Left colon (tissue), 2 donors: ENCODE data around the gene ALAS1. TPM values are rescaled to one million over a fixed set of nuclear protein-coding genes. Genes with fewer than 3 reads are reported as not detected.
"Not testable (repeated sequence)": the region's sequence is repeated elsewhere in the genome, so short reads cannot be mapped to it uniquely, and the experiment has no call there.

Source experiments
- ATAC-seq: fragments of 200-7000 bp; cut with Tn5 transposase; one replicate; pipeline ENCODE4 v1.9.1; 2020; ENCODE audit warnings: mild to moderate bottlenecking, moderate library complexity
- DNase-seq, 2 donors: peaks; one replicate each; pipeline ENCODE4 v3.0.0-alpha.2; 2020
- intact Hi-C, 2 donors: fragments of 100-400 bp; cut with DNase I in 1 of 2; cut with micrococcal nuclease in 1 of 2; formaldehyde crosslinking; loops; one replicate each; pipeline versions ENCODE4 v1.11.2 to v1.14.0; 2022; cut with DNase I, micrococcal nuclease
- total RNA-seq, 2 donors: library from RNA; stranded (reverse); fragmentation: NEBNext Ultra II Directional; extraction: Animal tissue kit (Norgen Biotek cat#: 25700); gene quantifications; one replicate each; pipeline ENCODE4 v1.2.1, GENCODE V29; 2021
- donor health status: DM: no; HTN: no; CAD: no.
- donor health status: DM: yes; HTN: yes; CAD: no.

Gene ALAS1
- total RNA-seq, 2 donors from 2014 or later: 128 to 150 TPM

DNA sequence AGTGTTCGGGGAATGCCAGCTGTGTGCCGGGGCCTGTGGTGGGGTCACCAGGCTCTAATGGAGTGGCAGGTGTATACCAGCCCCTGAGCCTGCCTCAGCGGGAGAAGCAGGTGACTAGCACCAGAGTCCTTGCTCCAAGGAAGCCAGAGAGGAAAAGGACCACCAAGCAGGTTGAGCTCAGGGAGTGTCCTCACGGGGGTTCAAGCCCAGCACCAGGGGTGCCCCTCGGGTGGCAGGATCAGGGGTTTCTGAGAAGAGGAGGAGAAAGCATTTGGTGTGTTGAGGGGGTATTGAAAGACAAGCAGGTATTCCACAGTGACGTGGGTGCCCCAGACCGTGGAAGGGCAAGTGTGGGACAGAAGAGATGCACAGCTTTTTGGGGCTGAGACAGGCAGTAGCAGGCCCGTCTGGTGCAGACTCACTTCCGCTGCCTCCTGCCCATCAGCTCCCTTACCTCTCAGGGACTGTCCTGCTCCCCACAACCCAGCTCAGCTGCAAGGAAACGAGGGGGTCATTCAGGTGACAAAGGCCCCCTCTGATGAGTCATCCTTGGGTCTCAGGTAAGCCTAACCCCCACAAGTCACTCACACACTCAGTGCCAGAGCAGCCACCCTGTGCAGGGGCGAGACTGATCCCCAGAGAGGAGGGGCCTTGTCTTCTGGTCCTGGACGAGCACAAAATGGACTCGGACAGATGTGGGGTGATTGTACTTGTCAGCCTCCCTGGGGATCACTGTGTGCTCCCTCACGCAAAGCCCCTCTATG is 22.4 kb upstream of the ALAS1 start:
- no peak for DNase-seq
- no peak for ATAC-seq
- intact Hi-C loops: no loop called here

DNA sequence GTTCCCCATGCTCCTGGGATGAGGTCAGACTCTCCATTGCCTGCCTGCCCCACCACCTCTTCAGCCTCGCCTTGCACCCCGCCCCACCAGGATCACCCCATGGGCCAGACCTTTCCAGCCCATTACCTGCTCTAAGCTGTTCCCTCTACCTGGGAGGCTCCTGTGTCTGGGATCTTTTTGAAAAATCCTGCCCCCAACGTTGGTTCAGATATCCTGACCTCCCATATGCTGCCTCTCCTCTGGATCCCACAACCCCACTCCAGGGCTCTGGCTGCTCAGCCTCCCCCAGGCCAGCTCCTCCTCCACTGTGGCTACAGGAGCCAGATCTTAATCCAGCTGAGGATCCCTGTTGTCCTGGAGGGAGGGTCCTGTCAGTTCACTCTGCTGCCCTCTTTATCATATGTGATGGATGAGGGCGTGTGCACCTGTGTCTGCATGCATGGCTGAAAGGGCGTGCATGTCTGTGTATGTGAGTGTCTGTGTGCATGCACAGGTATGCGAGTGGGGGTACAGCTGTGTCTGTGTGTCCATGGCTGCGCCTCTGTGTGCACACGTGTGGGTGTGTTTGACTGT is 21.7 kb upstream of the ALAS1 start:
- DNase-seq (no peak), ATAC-seq (no peak)
- intact Hi-C loops: no loop called here

DNA sequence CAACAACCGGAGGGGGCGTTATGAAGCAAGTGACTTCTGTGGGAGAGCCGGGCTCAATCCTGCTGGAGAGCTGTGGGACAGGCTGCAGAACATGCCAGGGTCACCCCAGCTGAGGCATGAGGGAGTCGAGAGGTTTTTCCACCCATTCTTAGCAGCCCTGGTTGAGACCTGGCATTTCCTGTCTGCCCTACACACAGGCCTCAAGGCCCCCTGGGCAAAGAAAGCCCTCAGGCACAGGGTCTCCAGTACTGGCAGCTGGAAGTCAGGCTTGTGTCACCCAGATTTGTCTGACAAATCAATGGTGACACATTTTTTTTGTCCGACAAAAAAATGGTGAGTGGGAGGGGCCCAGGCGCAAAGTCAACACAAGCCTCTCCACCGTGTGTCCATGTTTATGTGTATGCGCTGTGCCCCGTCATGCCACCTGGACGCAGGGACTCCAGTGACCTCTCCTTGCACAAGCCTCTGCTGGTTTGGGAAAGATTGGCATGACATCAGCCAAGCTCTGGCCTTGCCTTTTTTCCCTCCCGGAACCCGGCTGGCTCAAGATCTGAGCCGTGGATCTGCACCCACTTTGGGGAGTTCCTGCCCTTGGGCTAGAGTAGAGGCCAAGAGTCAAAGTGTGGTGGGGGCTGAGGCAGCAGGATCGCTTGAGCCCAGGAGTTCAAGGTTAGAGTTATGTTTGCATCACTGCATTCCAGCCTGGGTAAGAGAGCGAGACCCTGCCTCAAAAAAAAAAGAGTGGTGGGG is 20.8 kb upstream of the ALAS1 start:
- ATAC-seq: no peak
- no peak for DNase-seq
- intact Hi-C loops: no loop called here

DNA sequence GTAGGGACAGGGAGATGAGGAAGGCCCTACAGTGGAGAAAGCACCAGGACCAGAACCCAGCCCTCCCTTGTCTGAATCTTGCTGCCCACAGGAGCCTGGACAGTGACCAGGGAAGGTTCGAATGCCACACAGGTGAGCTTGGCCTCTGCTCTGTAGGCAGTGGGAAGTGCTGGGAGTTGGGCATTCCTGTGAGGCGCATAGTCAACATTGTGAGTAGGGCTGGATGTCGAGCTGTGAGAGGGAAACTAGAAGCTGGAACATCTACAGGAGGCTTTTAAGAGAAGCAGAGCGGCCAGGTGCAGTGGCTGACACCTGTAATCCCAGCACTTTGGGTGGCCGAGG is 20.3 kb upstream of the ALAS1 start:
- intact Hi-C loops: no loop called here
- no peak for ATAC-seq
- DNase-seq: no peak

DNA sequence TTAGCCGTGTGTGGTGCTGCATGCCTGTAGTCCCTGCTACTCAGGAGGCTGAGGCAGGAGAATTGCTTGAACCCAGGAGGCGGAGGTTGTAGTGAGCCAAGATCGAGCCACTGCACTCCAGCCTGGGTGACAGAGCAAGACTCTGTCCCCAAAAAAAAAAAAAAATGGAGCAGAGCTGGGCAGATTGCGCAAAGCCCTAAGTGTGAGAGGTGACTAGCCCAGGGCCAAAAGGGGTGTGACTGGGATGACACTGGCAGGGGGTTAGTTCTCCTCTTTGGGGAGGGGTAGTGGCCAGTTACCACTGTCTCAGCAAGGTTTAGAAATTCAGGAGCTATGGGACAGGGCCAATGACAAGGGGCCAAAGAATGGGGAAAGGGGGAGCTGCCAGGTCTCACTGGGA is 19.8 kb upstream of the ALAS1 start:
- DNase-seq, intact Hi-C loops, ATAC-seq: not testable (repeated sequence)

DNA sequence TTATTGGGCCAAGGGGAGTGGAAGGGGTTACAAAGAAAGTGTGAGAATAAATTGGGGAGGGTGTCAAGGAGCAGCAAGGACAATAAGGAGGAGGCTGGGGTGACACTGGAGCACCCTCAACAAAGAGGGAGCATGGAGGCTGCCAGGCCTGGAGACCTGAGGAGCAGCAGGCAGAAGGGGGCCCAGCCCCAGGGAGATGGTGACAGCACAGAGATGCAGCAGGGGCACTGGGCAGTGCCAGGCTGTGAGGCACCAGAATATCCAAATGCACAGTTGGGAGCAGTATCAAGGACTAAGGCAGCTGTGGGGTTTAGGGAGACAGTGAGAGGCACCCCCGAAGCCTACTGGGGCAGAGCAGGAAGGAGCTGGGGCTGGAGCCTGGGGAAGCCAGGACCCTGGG is 19.4 kb upstream of the ALAS1 start:
- DNase-seq (no peak), ATAC-seq (no peak)
- intact Hi-C loops: no loop called here

DNA sequence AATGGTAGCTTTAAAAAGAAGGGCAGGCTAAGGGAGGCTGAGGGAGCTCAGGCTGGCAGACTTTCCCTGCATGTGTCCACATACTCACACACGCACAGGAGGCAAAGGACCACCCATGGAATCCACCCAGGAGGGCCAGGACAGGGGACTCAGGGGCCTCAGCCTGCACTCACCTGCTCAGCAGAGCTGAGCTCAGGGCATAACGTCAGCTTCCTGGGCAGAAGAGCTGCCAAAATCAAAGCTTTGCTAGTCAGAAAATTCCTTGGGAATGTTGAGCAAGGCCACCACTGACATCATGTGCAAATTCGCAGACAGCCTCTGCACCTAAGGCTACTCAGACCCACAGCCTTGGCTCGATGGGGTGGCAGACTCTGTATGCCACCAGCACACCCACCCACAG is 16.4 kb upstream of the ALAS1 start:
- ATAC-seq (no peak), DNase-seq (no peak)
- intact Hi-C loops: no loop called here

DNA sequence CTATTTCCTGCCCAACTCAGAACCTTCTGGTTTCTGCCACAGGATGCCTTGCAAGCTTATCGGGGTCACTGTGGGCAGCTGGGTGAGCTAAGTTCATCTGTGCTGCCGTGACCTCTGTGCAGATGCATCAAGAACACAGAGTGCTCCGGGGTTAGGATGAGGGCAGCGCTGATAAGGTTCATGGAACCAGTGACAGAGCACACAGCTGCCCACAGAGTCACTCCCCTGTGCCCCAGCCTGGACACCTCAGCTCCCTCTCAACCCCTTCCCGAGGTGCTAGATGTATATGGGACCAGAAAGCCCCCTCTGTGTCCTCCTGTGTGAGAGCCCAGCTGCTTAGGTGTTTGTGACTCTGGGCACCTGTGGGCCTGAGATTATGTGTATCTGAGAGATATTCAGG is 15.8 kb upstream of the ALAS1 start:
- intact Hi-C loops: no loop called here
- ATAC-seq: no peak
- no peak for DNase-seq

DNA sequence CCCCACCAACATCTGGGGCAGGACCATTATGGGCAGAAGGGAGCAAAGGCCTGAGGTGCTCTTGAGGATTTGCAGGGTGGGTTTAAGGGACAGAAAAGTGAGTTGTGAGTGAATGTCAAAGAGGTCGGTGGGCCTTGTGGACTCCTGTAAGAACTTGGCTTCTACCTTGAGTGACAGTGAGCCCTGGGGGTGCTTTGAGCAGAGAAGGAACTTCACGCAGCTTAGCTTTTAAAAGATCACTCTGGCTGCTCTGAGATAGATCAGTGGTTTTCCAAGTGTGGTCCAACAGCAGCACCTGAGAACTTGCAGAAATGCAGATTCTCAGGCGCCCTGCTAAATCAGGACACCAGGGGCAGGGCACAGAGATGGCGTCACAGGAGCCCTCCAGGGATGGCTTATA is 15.3 kb upstream of the ALAS1 start:
- ATAC-seq: no peak
- no peak for DNase-seq
- intact Hi-C loops: no loop called here

DNA sequence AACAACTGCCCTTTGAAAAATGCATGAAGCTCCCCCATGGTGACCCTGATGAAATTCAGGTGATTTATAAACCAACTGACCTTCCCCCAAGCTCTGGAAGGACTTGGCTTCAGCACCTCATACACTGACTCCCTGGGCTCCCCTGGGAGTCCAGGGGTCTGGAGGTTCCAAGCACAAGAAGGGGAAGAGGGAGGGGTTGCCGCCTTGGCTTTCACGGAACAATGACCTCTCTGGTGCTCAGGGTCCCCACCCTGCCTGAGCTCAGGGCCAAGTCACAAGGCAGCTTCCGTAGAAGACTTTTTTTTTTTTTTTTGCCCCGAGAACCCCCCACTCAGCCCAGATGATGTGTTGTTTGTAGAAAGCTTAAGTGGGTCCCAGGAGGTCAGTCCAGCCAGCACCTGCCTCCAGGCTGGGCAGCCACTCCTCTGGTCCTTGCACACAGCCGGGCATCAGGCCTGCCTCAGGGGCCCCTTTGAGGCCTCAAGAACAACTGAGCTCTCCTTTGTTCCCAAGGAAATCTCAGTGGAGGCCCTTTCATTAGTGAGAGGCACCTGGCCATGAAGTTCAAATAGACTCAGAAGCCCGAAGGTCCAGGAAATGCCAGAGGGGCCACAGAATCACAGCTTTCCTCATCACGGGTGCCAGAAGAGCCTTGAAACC is 14.0 kb upstream of the ALAS1 start:
- DNase-seq: no peak
- intact Hi-C loops: no loop called here

DNA sequence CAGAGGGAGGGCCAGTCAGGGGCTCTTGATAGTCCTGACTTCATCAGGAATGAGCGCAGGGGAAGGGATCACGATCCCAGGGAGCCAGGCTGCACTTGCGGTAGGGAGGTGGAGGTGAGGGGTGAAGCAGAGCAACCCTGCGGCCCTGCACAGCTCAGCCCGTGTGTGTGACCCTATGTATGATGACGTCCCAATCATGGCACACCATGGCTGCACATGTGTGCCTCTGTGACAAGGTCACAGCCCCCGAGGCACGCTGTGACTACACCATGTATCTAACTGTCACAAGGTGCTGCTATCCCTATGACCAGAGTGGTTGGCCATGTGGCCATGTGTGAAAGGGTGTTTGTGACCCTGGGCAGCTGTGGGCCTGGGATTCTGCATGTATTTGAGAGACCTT is 13.3 kb upstream of the ALAS1 start:
- intact Hi-C loops: no loop called here
- no peak for ATAC-seq
- DNase-seq: no peak

More for the DNA sequence above, 14.0 kb upstream of the ALAS1 start:
- no peak for ATAC-seq

DNA sequence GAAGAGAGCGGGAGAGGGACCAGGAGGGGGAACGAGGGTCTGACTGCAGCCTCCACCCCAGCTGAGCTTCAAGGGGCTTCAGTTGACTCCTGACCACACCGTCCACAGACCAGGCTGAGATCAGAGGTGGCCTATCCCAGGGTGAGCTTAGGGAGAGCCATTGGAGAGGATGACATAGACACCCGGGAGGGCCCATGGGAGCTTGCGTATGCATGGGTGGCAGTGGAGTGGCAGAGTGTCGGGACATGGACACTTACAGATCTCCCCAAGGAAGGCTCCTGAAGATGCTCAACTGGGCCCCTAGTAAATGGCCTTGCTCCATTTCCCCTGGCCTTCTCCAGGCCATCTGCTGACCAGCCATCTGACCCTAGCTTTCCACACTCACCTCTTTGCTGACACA is 12.6 kb upstream of the ALAS1 start:
- intact Hi-C loops: no loop called here
- no peak for ATAC-seq
- DNase-seq: no peak

DNA sequence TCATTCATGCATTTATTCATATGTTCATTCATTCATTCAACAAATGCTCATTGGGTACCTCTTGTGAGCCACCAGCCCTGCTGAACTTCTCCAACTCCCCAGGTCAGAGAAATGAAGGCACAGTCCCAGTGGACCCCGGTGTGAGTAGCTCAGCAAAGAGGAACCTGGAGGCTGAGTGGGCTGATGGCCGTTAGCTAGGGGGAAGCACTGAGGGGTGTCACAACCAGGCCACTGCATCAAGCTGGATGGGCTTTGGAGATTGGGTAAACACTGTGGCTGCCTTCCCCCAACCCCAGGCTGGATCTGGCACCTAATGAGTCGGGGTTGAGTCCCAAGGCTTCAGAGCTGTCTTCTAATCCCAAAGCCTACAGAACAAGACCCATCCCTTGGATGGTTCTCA is 12.1 kb upstream of the ALAS1 start:
- intact Hi-C loops: no loop called here
- ATAC-seq (no peak), DNase-seq (no peak)

DNA sequence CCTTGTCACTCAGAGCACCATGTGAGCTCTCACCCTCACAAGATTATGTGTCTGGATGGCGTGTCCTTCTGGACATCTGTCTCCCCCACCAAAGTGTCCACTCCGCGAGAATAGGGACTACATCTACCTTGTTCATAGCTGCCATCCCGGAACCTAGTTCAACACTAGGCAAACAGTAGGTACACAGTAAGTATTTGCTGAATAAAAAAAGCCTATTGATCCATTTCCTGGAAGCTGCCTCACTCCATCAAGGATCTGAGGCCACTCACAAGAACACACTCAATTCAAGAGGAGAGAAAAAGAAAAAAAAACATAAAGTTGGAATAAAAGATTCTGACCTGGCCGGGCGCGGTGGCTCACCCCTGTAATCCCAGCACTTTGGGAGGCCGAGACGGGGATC is 11.2 kb upstream of the ALAS1 start:
- intact Hi-C loops: no loop called here
- ATAC-seq (no peak), DNase-seq (no peak)

DNA sequence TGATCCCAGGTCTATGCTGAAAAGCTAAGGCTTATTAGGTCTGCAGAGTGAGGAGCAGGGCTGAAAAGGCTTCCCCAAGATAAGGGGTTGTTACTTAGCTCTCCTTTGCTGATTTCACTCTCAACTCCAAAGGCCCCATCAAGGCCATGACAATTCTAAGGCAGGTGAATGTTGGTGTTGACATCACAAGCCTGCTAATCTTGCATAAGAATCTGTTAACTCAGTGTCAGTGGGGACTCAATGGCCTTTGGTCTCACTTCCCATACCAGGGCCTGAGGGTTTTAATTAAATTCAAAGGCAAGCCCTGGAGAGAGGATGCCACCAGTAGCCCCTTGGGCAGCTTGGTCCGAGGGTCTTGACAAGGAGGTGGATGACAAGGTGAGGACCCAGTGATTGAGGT is 9.4 kb upstream of the ALAS1 start:
- ATAC-seq (no peak), DNase-seq (no peak)
- intact Hi-C loops: no loop called here

DNA sequence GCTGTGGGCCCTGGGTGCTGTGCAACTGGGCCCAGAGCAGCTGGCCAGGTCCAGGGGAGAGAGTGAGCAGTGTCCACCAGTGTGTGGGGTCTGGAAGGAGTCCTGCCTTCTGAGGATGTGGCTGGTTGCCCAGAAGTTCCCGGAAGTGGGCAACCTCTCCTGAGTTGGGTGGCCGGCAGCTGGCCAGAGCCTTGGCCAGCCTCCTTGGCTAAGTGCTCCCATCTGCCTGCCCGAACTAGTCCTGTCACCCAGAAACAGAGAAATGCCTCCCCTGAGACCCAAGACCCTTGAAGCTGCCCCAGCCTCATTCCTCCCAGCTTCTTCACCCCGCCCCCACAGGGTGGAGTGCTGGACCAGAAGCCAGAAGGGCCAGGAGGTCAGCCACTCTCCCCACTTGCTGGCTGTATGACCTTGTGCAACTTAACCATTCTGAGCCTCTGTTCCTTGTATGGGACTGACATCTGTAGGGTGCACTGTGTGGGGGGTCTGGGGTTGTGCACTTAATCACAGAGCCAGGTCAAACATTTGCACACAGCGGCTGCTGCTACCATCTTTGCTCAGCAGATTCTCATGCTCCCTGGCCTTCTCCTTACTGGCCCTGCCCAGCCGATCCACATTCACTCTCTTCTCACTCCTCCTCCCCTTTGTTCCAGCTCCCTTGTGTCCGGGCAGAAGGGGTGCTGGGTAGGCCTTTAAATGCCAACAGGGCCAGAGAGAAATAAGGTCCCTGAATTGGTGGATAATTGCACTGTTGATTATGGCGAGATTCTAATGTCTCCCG is 7.5 kb upstream of the ALAS1 start:
- intact Hi-C loops: no loop called here
- DNase-seq (no peak), ATAC-seq (peak; percentile 10)

DNA sequence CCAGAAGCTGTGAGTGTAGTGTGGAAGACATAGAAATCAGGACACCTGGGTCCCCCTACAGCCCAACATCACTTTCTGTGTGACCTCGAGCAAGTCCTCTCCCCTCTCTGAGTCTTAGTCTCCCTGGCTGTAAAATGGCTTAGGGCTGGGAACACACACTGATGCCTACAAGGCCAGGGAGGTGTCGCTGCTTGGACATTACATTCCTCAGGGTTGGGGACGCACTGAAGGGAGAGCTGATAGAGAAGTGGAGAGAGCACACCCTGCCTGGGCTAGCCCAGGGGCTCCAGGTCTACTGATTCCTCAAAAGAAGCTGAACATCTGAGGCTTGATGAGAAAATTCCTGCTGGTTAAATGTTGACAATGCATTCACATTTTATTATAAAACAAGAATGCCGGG is 6.3 kb upstream of the ALAS1 start:
- ATAC-seq: no peak
- no peak for DNase-seq
- intact Hi-C loops: no loop called here

DNA sequence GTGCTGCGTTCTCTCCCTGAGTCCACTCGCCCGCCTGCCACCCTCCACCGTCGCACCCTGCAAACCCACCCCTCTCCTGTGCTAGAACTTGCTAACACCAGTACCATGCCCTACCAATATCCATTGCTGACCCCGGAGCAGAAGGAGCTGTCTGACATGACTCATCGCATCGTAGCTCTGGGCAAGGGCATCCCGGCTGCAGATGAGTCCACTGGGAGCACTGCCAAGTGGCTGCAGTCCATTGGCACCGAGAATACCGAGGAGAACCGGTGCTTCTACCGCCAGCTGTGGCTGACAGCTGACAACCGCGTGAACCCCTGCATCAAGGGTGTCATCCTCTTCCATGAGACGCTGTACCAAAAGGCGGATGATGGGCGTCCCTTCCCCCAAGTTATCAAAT is 4.9 kb upstream of the ALAS1 start:
- DNase-seq: no peak
- intact Hi-C loops: no loop called here
- no peak for ATAC-seq
